Right lobe of liver (tissue), 6 donors: Measurements from ENCODE around the gene SMPD4. TPM values are rescaled to one million over a fixed set of nuclear protein-coding genes. Genes with fewer than 3 reads are reported as not detected.
A peak's percentile ranks its signal among the peaks of the same experiment; 100 is the strongest.
"Not testable (repeated sequence)": the region's sequence is repeated elsewhere in the genome, so short reads cannot be mapped to it uniquely, and the experiment has no call there.

Experiments used
- ATAC-seq, 4 donors: fragments of 200-7000 bp; cut with Tn5 transposase; one replicate each; pipeline ENCODE4 v1.9.1; 2020; ENCODE audit warnings: mild to moderate bottlenecking in 4 of 4, moderate library complexity in 4 of 4
- DNase-seq, 3 donors: peaks; one replicate each; pipeline ENCODE4 v3.0.0-alpha.2; 2020
- H3K27ac ChIP-seq, 3 donors: fragments of 200-600 bp; one replicate each; pipeline ENCODE4 v1.8.0; 2022
- H3K27me3 ChIP-seq, 2 donors: fragments of 200-600 bp; one replicate each; pipeline ENCODE4 v1.8.0; 2022
- H3K36me3 ChIP-seq, 4 donors: fragments of 200-600 bp; sonication (generic) in 1 of 4; one replicate each; pipeline versions ENCODE4 v1.5.1 to v1.8.0; 2017 to 2022; ENCODE audit warnings: control low read depth in 1 of 4
- H3K4me1 ChIP-seq, 4 donors: fragments of 200-600 bp; sonication (generic) in 1 of 4; one replicate each; pipeline versions ENCODE4 v1.5.1 to v1.8.0; 2017 to 2022; ENCODE audit warnings: control low read depth in 1 of 4
- H3K4me3 ChIP-seq, 3 donors: fragments of 200-600 bp; one replicate each; pipeline ENCODE4 v1.8.0; 2022
- H3K9me3 ChIP-seq, 4 donors: fragments of 200-600 bp; sonication (generic) in 1 of 4; one replicate each; pipeline versions ENCODE4 v1.5.1 to v1.8.0; 2017 to 2022; ENCODE audit warnings: control low read depth in 1 of 4
- POLR2A ChIP-seq: fragments of 450-650 bp; IDR thresholded peaks from one replicate; pipeline ENCODE4 v1.6.1; 2017; ENCODE audit warnings: antibody characterized with exemption, mild to moderate bottlenecking
- WGBS: methylation state at CpG from one replicate; pipeline ENCODE4 v1.1.6; 2018; ENCODE audit warnings: low coverage, low lambda C conversion rate; ENCODE audit not compliant: insufficient coverage; ENCODE audit errors: missing lambda C conversion rate; 5-methylcytosine and 5-hydroxymethylcytosine counted together
- intact Hi-C, 2 donors: fragments of 100-400 bp; cut with DNase I; formaldehyde crosslinking; loops; one replicate each; pipeline versions ENCODE4 v1.11.2 to v1.14.1; 2022
- total RNA-seq, 6 experiments: library from RNA; depleted of rRNA in 2 of 6; stranded (reverse); fragments of >200 nt in 2 of 6; fragmentation: NEBNext Ultra II Directional in 3 of 6; extraction: Animal tissue kit (Norgen Biotek cat#: 25700) in 3 of 6; gene quantifications; one replicate each; pipeline versions ENCODE4 v1.1.0 to v1.2.4, GENCODE V29; 2016 to 2023
- TF ChIP-seq, protein P1 (sequence below), 4 donors: fragments of 200-600 bp in 3 of 4; fragments of 450-650 bp in 1 of 4; IDR thresholded peaks; one replicate each; pipeline versions ENCODE4 v1.5.1 to v1.8.0; 2016 to 2022; ENCODE audit warnings: antibody characterized with exemption in 4 of 4, mild to moderate bottlenecking in 2 of 4
- donor health status: DM: no; HTN: yes; CAD: no.
- donor health status: DM: no; HTN: no; CAD: no.
- donor health status: DM: no; HTN: no; CAD: no.
- donor health status: DM: no; HTN: yes; CAD: no.
- donor health status: DM: no; HTN: yes; CAD: no.

The SMPD4 gene
- total RNA-seq, 6 experiments from 2014 or later = 19.0 to 24.3 (median 21.6) TPM

GRCh38 chr2:130139331-130140280 lies 41.8 kb downstream of the SMPD4 start:
- intact Hi-C loops = not testable (repeated sequence)

GRCh38 chr2:130138841-130139251 lies 42.6 kb downstream of the SMPD4 start:
- peak in 2 of 3 donors; percentile 24 to 35 for DNase-seq
- intact Hi-C loops = not testable (repeated sequence)
- no CpG with 5 or more reads among the region's 15 CpGs for WGBS

More at GRCh38 chr2:130139331-130140280, 41.8 kb downstream of the SMPD4 start:
- 69% methylated on average over 4 of the region's 30 CpGs for WGBS
- H3K27ac ChIP-seq, ATAC-seq, H3K36me3 ChIP-seq, H3K4me3 ChIP-seq, H3K9me3 ChIP-seq, H3K4me1 ChIP-seq, H3K27me3 ChIP-seq: not testable (repeated sequence)
- DNase-seq = peak in 1 of 3 donors; percentile 36

DNA sequence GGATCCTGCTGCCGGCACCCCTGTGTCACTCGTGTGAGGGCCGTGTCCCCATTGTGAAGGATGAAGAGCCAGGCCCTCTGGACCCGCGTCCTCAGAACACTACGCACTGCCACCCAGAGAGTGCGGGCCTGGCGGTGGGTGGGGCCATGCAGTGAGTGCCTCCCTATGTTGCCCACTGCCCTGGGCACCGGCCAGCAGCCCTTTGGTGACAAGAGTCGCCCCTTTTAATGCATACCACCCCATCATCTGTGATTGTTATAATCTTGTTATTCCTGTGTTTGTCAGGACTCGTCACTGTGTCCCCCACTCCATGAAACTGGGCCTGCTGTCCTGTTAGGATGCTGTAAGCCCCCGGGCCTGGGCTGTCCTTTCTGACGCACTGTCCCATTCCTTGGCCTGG lies 43.1 kb downstream of the SMPD4 start:
- intact Hi-C loops, ATAC-seq, H3K27me3 ChIP-seq, H3K36me3 ChIP-seq, H3K4me3 ChIP-seq, H3K4me1 ChIP-seq, H3K27ac ChIP-seq, H3K9me3 ChIP-seq, DNase-seq: not testable (repeated sequence)
- WGBS = no CpG with 5 or more reads among the region's 13 CpGs

More at GRCh38 chr2:130138841-130139251, 42.6 kb downstream of the SMPD4 start:
- not testable (repeated sequence) for H3K4me1 ChIP-seq, H3K27ac ChIP-seq, H3K27me3 ChIP-seq, H3K36me3 ChIP-seq, ATAC-seq, H3K9me3 ChIP-seq, H3K4me3 ChIP-seq

- ATAC-seq, intact Hi-C loops, H3K9me3 ChIP-seq, H3K27ac ChIP-seq, H3K4me3 ChIP-seq, H3K27me3 ChIP-seq, H3K36me3 ChIP-seq, H3K4me1 ChIP-seq: not testable (repeated sequence)
- no CpG with 5 or more reads among the region's 5 CpGs for WGBS
- DNase-seq = peak in 2 of 3 donors; percentile 13 to 28
Measured at GRCh38 chr2:130137118-130137517, 44.3 kb downstream of the SMPD4 start.

DNA sequence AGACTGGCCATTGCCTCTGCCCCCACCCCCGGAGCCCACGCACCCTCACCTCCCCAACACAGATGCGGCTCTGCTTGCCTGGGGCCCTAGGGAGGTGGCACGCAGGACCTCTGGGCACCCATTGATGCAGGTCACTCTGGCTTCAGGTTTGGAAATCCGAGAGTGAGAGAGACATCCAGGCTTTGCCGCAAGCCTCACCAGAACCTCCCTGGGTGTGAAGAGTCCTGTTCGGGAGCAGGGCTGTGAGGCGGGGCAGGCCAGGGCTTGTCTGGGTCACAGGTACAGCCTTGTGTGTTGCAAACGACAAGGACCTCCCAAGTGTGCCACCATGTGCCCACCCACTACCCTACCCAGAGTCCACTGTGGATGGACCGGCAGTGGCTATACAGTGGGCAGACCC lies 44.9 kb downstream of the SMPD4 start:
- DNase-seq = peak in 1 of 3 donors; percentile 26
- H3K36me3 ChIP-seq, H3K9me3 ChIP-seq, H3K4me1 ChIP-seq, H3K27ac ChIP-seq, ATAC-seq, H3K4me3 ChIP-seq, H3K27me3 ChIP-seq, intact Hi-C loops: not testable (repeated sequence)
- 100% methylated on average over 2 of the region's 10 CpGs for WGBS

DNA sequence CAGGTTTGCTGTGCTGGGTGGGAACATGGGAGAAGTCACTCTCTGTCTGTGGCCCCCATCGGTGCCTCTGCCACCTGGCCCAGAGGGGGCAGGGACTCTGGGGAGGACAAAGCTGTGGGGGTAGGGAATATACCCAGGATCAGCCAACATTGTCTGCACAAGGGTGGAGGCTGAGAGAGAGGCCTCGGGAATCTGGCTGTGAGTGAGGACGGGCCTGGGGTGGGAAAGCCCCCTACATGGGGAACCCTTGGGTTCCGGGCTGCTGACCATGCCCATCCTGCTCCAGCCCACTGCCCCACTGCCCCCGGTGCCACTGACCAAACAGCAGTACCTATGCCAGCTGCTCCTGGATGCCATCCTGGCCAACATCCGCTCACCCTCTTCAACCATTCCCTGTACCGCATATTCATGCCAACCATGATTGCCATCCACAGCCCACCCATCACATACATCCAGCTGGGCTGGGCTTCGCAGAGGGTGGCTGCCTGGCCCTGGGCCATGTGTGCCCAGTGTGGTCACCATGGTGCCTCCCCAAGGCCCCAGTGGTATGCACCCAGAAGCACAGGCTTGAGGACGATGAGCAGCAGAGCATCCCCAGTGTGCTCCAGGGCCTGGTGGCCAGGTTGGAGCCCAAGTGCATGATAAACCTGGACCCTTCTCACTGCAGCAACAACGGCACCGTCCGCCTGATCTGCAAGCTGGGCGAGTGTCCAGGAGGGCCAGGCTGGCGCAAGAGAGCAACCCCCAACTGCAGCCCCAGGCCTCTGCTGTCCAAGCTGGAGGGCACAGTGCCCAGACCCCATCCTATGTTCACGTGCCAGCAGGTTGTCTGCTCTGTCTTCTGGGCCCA lies 45.5 kb downstream of the SMPD4 start:
- no peaks in the 10 kb centered on the region for H3K27me3 ChIP-seq
- intact Hi-C loops = no loop called here
- no peaks in the 10 kb centered on the region for H3K4me1 ChIP-seq
- H3K36me3 ChIP-seq = no peaks in the 10 kb centered on the region
- no peaks in the 10 kb centered on the region for H3K9me3 ChIP-seq
- no peak overlapping the region for H3K4me3 ChIP-seq
- no peak overlapping the region for H3K27ac ChIP-seq
- peak in 1 of 3 donors; percentile 36 for DNase-seq
- 90% methylated on average over 7 of the region's 15 CpGs for WGBS
- no peak for TF ChIP-seq POLR2A
- TF ChIP-seq, protein P1, sequence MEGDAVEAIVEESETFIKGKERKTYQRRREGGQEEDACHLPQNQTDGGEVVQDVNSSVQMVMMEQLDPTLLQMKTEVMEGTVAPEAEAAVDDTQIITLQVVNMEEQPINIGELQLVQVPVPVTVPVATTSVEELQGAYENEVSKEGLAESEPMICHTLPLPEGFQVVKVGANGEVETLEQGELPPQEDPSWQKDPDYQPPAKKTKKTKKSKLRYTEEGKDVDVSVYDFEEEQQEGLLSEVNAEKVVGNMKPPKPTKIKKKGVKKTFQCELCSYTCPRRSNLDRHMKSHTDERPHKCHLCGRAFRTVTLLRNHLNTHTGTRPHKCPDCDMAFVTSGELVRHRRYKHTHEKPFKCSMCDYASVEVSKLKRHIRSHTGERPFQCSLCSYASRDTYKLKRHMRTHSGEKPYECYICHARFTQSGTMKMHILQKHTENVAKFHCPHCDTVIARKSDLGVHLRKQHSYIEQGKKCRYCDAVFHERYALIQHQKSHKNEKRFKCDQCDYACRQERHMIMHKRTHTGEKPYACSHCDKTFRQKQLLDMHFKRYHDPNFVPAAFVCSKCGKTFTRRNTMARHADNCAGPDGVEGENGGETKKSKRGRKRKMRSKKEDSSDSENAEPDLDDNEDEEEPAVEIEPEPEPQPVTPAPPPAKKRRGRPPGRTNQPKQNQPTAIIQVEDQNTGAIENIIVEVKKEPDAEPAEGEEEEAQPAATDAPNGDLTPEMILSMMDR (IDR thresholded peaks at IDR 0.05) = no peak
- no peak for ATAC-seq

DNA sequence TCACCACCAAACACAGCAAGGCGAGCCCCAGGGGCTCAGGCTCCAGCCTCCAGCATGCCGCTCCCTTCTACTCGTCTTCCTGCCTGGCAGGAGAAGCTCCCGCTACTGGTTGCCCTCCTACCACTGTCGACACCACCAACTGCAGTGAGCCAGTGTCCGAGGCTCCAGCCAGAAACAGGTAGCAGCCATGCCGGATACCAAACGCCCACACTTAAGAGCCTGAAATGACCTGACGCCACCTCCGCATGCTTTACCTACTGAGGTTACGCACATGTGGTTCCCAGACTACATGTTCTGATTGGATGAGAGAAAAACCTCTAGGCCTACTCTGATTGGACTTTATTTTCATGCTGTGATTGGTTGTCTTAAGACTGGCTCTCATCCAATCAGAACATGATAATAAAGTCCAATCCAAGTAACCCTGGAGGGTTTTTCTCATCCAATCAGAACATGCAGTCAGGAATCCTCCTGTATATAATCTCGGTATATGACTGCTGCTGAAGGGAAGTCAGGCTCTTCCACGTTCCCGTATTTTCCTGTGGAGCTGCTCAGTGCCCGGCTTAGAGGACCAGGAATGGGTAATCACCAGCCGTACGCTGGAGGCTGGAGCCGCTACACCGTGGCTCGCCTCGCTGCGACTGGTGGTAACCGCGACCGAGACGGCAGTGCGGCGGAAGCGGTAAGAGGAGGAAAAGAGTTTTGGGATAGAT lies 52.1 kb downstream of the SMPD4 start, which contains the start of gene POTEF:
TSS of gene POTEF (minus strand) at position 103 of the 710 bp plus-strand sequence. CDS start 8,707 bp downstream, outside the sequence.
- H3K4me1 ChIP-seq, H3K27ac ChIP-seq, H3K36me3 ChIP-seq, intact Hi-C loops, ATAC-seq, H3K27me3 ChIP-seq, DNase-seq, H3K4me3 ChIP-seq, H3K9me3 ChIP-seq: not testable (repeated sequence)
- 64% methylated on average over 6 of the region's 29 CpGs for WGBS

- WGBS = 78% methylated on average over 8 of the region's 14 CpGs
- DNase-seq, H3K4me3 ChIP-seq, intact Hi-C loops, H3K36me3 ChIP-seq, H3K4me1 ChIP-seq, H3K27ac ChIP-seq, H3K27me3 ChIP-seq, H3K9me3 ChIP-seq: not testable (repeated sequence)
- ATAC-seq = peak in 1 of 4 donors; percentile 30
Measured at GRCh38 chr2:130128464-130128863, 52.9 kb downstream of the SMPD4 start.

GRCh38 chr2:130127726-130128125 lies 53.7 kb downstream of the SMPD4 start:
- DNase-seq, H3K4me3 ChIP-seq, H3K36me3 ChIP-seq, intact Hi-C loops, H3K27ac ChIP-seq, H3K9me3 ChIP-seq, ATAC-seq, H3K27me3 ChIP-seq, H3K4me1 ChIP-seq: not testable (repeated sequence)
- no CpG with 5 or more reads among the region's 9 CpGs for whole genome bisulfite sequencing
